CD4-positive, alpha-beta T cell treated with Interferon gamma for 1 hour (primary cell): ENCODE data around the gene ICOS.
"Not testable (repeated sequence)": the region's sequence is repeated elsewhere in the genome, so short reads cannot be mapped to it uniquely, and the experiment has no call there.

Source experiments
- DNase-seq: peaks from one replicate; pipeline ENCODE4 v3.0.0-alpha.2; 2020

Gene ICOS

GRCh38 chr2:203918839-203919238, 17.7 kb upstream of the ICOS start:
- no peak for DNase-seq

GRCh38 chr2:203925512-203926158, 10.9 kb upstream of the ICOS start:
- no peak for DNase-seq

- no peak for DNase-seq
Observed at GRCh38 chr2:203928849-203929248, 7.7 kb upstream of the ICOS start.

GRCh38 chr2:203931262-203931661, 5.3 kb upstream of the ICOS start:
- not testable (repeated sequence) for DNase-seq

- no peak for DNase-seq
Observed at GRCh38 chr2:203934041-203934492, 2.5 kb upstream of the ICOS start.

GRCh38 chr2:203934711-203935438, 1.7 kb upstream of the ICOS start:
- DNase-seq = no peak

GRCh38 chr2:203935568-203935967, 995 bp upstream of the ICOS start:
- no peak for DNase-seq

GRCh38 chr2:203936949-203937348, 386 bp downstream of the ICOS start:
- no peak for DNase-seq

GRCh38 chr2:203937788-203938187, 1.2 kb downstream of the ICOS start:
- DNase-seq = no peak

GRCh38 chr2:203940039-203940438, 3.5 kb downstream of the ICOS start:
- DNase-seq = no peak

- DNase-seq = not testable (repeated sequence)
Observed at GRCh38 chr2:203943493-203944382, 7.2 kb downstream of the ICOS start.

- no peak for DNase-seq
Observed at GRCh38 chr2:203948733-203949132, 12.2 kb downstream of the ICOS start.

GRCh38 chr2:203949228-203949627, 12.7 kb downstream of the ICOS start:
- no peak for DNase-seq

GRCh38 chr2:203951366-203951902, 14.9 kb downstream of the ICOS start:
- peak; percentile 23 for DNase-seq

- DNase-seq = no peak
Observed at GRCh38 chr2:203959265-203959664, 22.7 kb downstream of the ICOS start.

- DNase-seq = no peak
Observed at GRCh38 chr2:203959672-203960071, 23.1 kb downstream of the ICOS start.

GRCh38 chr2:203960811-203961210, 24.2 kb downstream of the ICOS start:
- DNase-seq = no peak

- DNase-seq = not testable (repeated sequence)
Observed at GRCh38 chr2:203965190-203965589, 28.6 kb downstream of the ICOS start.

GRCh38 chr2:203971251-203971650, 34.7 kb downstream of the ICOS start:
- DNase-seq = no peak

- no peak for DNase-seq
Observed at GRCh38 chr2:203972066-203972465, 35.5 kb downstream of the ICOS start.

GRCh38 chr2:203973000-203973399, 36.4 kb downstream of the ICOS start:
- DNase-seq = no peak

- DNase-seq = no peak
Observed at GRCh38 chr2:203973676-203974075, 37.1 kb downstream of the ICOS start.

GRCh38 chr2:203975912-203976311, 39.3 kb downstream of the ICOS start:
- no peak for DNase-seq
